Calu3 (cell line): ENCODE measurements around the gene MTPN. TPM values are rescaled to one million over a fixed set of nuclear protein-coding genes. Genes with fewer than 3 reads are reported as not detected.

Experiments
- BruUV-seq: library from RNA; stranded (reverse); fragments of 400-500 nt; replicated peaks from 2 replicates; lab custom pipeline; 2021; lab: Mats Ljungman, UMichigan
- CTCF ChIA-PET: fragments of 300-600 bp; sonication (Branson Sonifier 250); formaldehyde crosslinking; loops from one replicate; lab custom pipeline; 2022; ENCODE audit warnings: antibody characterized with exemption; lab: Charles Lee
- DNase-seq: peaks from one replicate; pipeline ENCODE4 v3.0.0; 2022
- H3K27ac Mint-ChIP-seq: one replicate; pipeline ENCODE4 v1.8.0; 2022; ENCODE audit warnings: mixed read lengths; ENCODE audit not compliant: unreplicated experiment
- H3K27me3 Mint-ChIP-seq: one replicate; pipeline ENCODE4 v1.8.0; 2022; ENCODE audit warnings: mixed read lengths; ENCODE audit not compliant: unreplicated experiment
- H3K36me3 Mint-ChIP-seq: one replicate; pipeline ENCODE4 v1.8.0; 2022; ENCODE audit warnings: mild to moderate bottlenecking, moderate library complexity, mixed read lengths; ENCODE audit not compliant: insufficient read depth, unreplicated experiment
- H3K4me1 Mint-ChIP-seq: one replicate; pipeline ENCODE4 v1.8.0; 2022; ENCODE audit warnings: mild to moderate bottlenecking, low read depth, mixed read lengths; ENCODE audit not compliant: unreplicated experiment
- H3K4me3 Mint-ChIP-seq: one replicate; pipeline ENCODE4 v1.8.0; 2022; ENCODE audit warnings: mild to moderate bottlenecking, low read depth, moderate library complexity, mixed read lengths; ENCODE audit not compliant: unreplicated experiment
- H3K9me3 Mint-ChIP-seq: one replicate; pipeline ENCODE4 v1.8.0; 2022; ENCODE audit warnings: low read depth, mixed read lengths; ENCODE audit not compliant: unreplicated experiment
- intact Hi-C: fragments of 100-400 bp; cut with micrococcal nuclease; formaldehyde crosslinking; loops from one replicate; pipeline ENCODE4 v1.10.0; 2022; ENCODE audit not compliant: unreplicated experiment
- total RNA-seq: library from RNA; stranded (reverse); gene quantifications from 2 replicates; pipeline ENCODE4 v1.2.3, GENCODE V29; 2022
- TF ChIP-seq, protein P1 (sequence below): fragments of 200-600 bp; IDR thresholded peaks from one replicate; pipeline ENCODE4 v1.8.0; 2022; ENCODE audit warnings: antibody characterized with exemption; ENCODE audit not compliant: unreplicated experiment

The MTPN gene
- total RNA-seq, 1 experiment from 2014 or later: 122 TPM

GRCh38 chr7:135920478-135920877 is 56.7 kb downstream of the MTPN start:
- no peak for DNase-seq
- no TSS peak for BruUV-seq
- intact Hi-C loops: no loop called here
- Mint-ChIP-seq H3K9me3 (peaks cover 2% of the 10 kb centered on the region), H3K4me3 (no peak overlapping the region), H3K36me3 (no peaks in the 10 kb centered on the region), H3K4me1 (peaks cover 8% of the 10 kb centered on the region), H3K27ac (no peak overlapping the region), H3K27me3 (no peaks in the 10 kb centered on the region)
- CTCF ChIA-PET: no interaction called here
- TF ChIP-seq, protein P1, sequence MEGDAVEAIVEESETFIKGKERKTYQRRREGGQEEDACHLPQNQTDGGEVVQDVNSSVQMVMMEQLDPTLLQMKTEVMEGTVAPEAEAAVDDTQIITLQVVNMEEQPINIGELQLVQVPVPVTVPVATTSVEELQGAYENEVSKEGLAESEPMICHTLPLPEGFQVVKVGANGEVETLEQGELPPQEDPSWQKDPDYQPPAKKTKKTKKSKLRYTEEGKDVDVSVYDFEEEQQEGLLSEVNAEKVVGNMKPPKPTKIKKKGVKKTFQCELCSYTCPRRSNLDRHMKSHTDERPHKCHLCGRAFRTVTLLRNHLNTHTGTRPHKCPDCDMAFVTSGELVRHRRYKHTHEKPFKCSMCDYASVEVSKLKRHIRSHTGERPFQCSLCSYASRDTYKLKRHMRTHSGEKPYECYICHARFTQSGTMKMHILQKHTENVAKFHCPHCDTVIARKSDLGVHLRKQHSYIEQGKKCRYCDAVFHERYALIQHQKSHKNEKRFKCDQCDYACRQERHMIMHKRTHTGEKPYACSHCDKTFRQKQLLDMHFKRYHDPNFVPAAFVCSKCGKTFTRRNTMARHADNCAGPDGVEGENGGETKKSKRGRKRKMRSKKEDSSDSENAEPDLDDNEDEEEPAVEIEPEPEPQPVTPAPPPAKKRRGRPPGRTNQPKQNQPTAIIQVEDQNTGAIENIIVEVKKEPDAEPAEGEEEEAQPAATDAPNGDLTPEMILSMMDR: no peak

GRCh38 chr7:135919071-135919841 is 57.9 kb downstream of the MTPN start:
- Mint-ChIP-seq H3K9me3 (peaks cover 2% of the 10 kb centered on the region), H3K36me3 (no peaks in the 10 kb centered on the region), H3K27me3 (no peaks in the 10 kb centered on the region), H3K4me3 (no peak overlapping the region), H3K27ac (no peak overlapping the region), H3K4me1 (peaks cover 5% of the 10 kb centered on the region)
- CTCF ChIA-PET: interaction anchor here (0.6 kb wide), 1 partner anchor 317 kb away, joined by 5 read pairs; no protein-coding TSS in a partner anchor
- DNase-seq: no peak
- BruUV-seq: no TSS peak
- intact Hi-C loops: no loop called here
- TF ChIP-seq, protein P1: no peak

- intact Hi-C loops: no loop called here
- H3K9me3 Mint-ChIP-seq: peaks cover 2% of the 10 kb centered on the region
- no peaks in the 10 kb centered on the region for H3K36me3 Mint-ChIP-seq
- no peak overlapping the region for H3K27ac Mint-ChIP-seq
- BruUV-seq: no TSS peak
- H3K27me3 Mint-ChIP-seq: no peaks in the 10 kb centered on the region
- H3K4me3 Mint-ChIP-seq: no peak overlapping the region
- CTCF ChIA-PET: no interaction called here
- DNase-seq: no peak
- no peaks in the 10 kb centered on the region for H3K4me1 Mint-ChIP-seq
- TF ChIP-seq, protein P1: no peak
These were observed 59.0 kb downstream of the MTPN start for GRCh38 chr7:135918134-135918533.

DNA sequence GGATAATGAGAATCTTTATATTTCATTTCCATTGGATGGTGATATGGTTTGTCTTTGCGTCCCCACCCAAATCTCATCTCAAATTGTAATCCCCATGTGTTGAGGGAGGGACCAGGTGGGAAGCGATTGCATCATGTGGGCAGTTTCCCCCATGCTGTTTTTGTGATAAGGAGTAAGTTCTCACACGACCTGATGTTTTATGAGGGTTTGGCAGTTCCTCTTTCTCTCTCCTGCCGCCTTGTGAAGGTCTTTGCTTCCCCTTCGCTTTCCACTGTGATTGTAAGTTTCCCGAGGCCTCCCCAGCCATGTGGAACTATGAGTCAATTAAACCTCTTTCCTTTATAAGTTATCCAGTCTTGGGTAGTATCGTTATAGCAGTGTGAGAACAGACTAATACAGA is 59.4 kb downstream of the MTPN start:
- intact Hi-C loops: no loop called here
- no peak for DNase-seq
- CTCF ChIA-PET: no interaction called here
- no TSS peak for BruUV-seq
- TF ChIP-seq, protein P1: no peak
- H3K27me3 Mint-ChIP-seq: no peaks in the 10 kb centered on the region
- H3K9me3 Mint-ChIP-seq: peaks cover 2% of the 10 kb centered on the region
- H3K36me3 Mint-ChIP-seq: no peaks in the 10 kb centered on the region
- H3K27ac Mint-ChIP-seq: no peak overlapping the region
- no peak overlapping the region for H3K4me3 Mint-ChIP-seq
- no peaks in the 10 kb centered on the region for H3K4me1 Mint-ChIP-seq
